Right lung (tissue), 5 donors: ENCODE data around the gene SMIM5. TPM values are rescaled to one million over a fixed set of nuclear protein-coding genes. Genes with fewer than 3 reads are reported as not detected.

ENCODE experiments used
- DNase-seq, 2 donors: peaks; one replicate each; pipeline ENCODE4 v3.0.0-alpha.2; 2013
- polyA plus RNA-seq, 5 donors: library from polyadenylated mRNA; unstranded; fragments of 120-200 nt; gene quantifications; one replicate each; pipeline versions ENCODE4 v1.2.1 to v1.2.3, GENCODE V29; 2013; ENCODE audit warnings: inconsistent platforms in 1 of 5, low replicate concordance in 1 of 5; ENCODE audit not compliant: insufficient read length in 5 of 5, insufficient read depth in 1 of 5

Gene SMIM5
- polyA plus RNA-seq, 5 donors, result 1.4 to 3.7 (median 2.3) TPM

- DNase-seq, result no peak
Measured at GRCh38 chr17:75601057-75601987, 31.9 kb upstream of the SMIM5 start.

GRCh38 chr17:75602644-75603043 lies 30.6 kb upstream of the SMIM5 start:
- DNase-seq, result no peak

- DNase-seq, result no peak
Measured at GRCh38 chr17:75603123-75603522, 30.1 kb upstream of the SMIM5 start.

- DNase-seq, result no peak
Measured at GRCh38 chr17:75604034-75604695, 29.1 kb upstream of the SMIM5 start.

GRCh38 chr17:75605790-75606189 lies 27.4 kb upstream of the SMIM5 start:
- no peak for DNase-seq

- DNase-seq, result no peak
Measured at GRCh38 chr17:75607086-75607485, 26.1 kb upstream of the SMIM5 start.

- DNase-seq, result no peak
Measured at GRCh38 chr17:75610103-75610984, 22.9 kb upstream of the SMIM5 start.

GRCh38 chr17:75611851-75612429 lies 21.3 kb upstream of the SMIM5 start:
- no peak for DNase-seq

GRCh38 chr17:75612906-75613626 lies 20.2 kb upstream of the SMIM5 start:
- DNase-seq, result no peak

GRCh38 chr17:75614006-75614405 lies 19.2 kb upstream of the SMIM5 start:
- DNase-seq, result no peak

- DNase-seq, result no peak
Measured at GRCh38 chr17:75614556-75615270, 18.5 kb upstream of the SMIM5 start.

GRCh38 chr17:75615301-75615700 lies 17.9 kb upstream of the SMIM5 start:
- no peak for DNase-seq

GRCh38 chr17:75616521-75617122 lies 16.6 kb upstream of the SMIM5 start:
- DNase-seq, result no peak

GRCh38 chr17:75617218-75617617 lies 16.0 kb upstream of the SMIM5 start:
- no peak for DNase-seq

GRCh38 chr17:75617675-75618074 lies 15.6 kb upstream of the SMIM5 start:
- DNase-seq, result no peak

GRCh38 chr17:75619506-75620431 lies 13.5 kb upstream of the SMIM5 start:
- DNase-seq, result no peak

GRCh38 chr17:75621489-75621888 lies 11.7 kb upstream of the SMIM5 start:
- DNase-seq, result no peak

- DNase-seq, result no peak
Measured at GRCh38 chr17:75622076-75622475, 11.2 kb upstream of the SMIM5 start.

GRCh38 chr17:75622771-75623273 lies 10.4 kb upstream of the SMIM5 start:
- DNase-seq, result no peak
